Skeletal muscle cell (primary cell): ENCODE results near the gene DXO.
A peak's percentile ranks its signal among the peaks of the same experiment; 100 is the strongest.

ENCODE experiments used
- DNase-seq: peaks from one replicate; pipeline ENCODE4 v3.0.0-alpha.2; 2010; ENCODE audit warnings: low read depth
- H3K4me3 ChIP-seq: 2 replicates; pipeline ENCODE4 v1.5.1; 2011; ENCODE audit warnings: low read depth, mild to moderate bottlenecking, control low read depth, low read length, moderate library complexity

DXO gene

DNA sequence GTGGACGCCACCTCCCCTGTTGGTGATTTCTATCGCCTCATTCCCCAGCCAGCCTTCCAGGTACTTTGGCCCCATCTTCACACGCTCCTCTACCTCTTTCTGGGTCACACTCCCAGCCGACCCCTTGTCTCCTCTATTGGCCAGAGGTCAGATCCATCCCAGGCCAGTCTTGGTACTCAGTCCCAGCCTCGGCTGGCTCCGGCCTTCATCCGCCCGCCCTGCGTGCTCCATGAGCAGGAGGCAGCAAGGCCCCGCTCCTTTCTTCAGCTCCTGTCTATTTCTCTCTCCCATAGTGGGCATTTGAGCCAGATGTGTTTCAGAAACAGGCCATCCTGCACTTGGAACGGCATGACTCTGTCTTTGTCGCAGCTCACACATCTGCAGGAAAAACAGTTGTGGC, 10.3 kb downstream of the DXO start:
- DNase-seq = no peak
- H3K4me3 ChIP-seq = no peak overlapping the region

DNA sequence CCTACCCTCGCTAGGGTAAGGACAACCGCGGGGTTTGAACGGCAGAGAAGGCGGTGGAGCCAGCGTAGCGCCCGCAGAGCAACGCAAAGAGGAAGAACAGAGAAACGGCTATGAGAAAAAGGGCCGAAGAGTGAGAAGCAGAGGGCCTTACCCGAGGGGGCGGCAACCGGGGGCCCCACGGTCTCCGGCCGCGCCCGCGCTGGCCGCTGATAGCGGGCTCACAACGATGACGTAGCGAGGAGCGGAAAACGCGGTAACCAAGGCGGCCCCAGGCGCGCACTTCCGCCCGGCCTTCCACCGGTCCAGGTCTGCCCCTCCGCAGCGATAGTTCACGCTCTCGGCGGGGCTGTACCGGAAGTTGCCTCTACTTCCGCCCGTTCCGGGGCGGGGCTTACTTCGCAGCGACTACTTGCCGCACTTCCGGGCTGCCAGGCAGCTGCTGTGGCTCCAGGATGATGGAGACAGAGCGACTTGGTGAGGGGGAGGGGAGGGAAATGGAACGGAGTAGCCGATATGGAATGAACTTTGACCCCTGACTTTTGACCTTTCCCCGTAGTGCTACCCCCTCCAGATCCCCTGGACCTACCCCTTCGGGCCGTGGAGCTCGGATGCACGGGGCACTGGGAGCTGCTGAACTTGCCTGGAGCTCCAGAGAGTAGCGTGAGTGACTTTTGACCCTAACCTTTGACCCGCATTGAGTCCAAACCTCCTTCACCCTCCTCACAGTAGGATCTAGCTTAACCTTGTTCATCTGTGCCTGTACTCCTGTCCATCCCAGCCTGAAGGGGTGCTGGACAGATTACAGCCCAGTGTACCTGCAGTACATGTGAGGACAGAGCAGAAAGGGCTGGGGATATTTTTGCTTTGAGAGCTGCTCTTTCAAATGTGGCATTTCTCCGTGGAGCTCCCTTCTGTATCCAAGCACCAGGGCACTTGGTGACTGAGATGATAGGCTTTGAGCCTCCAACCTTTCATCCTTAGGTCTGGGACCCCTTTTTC, 12.9 kb downstream of the DXO start, which contains the start of the genes NELFE and SKIC2:
NELFE (minus strand) TSS at position 231 of the 999 bp plus-strand sequence. CDS start 525 bp downstream, outside the sequence.
SKIC2 (plus strand) TSS at position 435 of the 999 bp plus-strand sequence; CDS start at position 453, 18 bp downstream.
- DNase-seq = peak; percentile 92
- peak within 1 kb of the TSS; percentile 100 for H3K4me3 ChIP-seq

DNA sequence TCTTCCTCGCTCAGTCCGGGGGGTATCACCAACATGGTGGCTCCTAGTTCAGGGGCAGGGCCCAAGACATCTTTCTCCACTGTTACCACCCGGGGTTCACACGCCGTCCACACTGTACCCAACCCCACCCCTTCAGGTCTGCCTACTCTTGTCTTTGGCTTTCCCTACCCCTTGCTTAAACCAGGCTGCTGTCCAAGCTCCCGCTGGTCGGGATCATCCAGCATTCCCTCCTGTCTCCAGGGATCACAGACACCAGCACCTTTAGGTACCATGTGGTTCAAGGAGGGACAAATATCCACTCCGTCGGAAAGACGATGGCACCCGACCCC, 13.6 kb downstream of the DXO start:
- peak overlapping the region; percentile 100 for H3K4me3 ChIP-seq
- no peak for DNase-seq

DNA sequence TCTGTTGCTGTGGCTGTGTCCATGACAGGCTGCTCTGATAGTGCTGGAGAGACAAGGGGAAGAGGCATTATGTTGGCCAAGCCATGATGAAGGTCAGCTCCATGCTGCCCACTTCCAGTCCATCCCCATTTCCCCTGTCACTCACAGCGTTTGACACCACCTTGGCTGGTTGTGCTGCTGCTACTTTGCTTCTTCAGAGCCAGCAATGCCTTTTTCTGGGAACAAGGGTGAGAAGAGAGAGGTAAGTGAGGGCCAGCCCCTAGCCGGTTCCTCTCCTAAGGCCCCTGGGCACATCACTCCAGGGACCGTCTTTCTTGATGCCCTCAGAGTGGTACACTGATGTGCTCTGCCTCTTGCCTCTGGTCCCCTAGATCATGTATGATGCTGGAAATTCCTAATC, 15.1 kb downstream of the DXO start:
- no peak for DNase-seq
- no peak overlapping the region for H3K4me3 ChIP-seq

DNA sequence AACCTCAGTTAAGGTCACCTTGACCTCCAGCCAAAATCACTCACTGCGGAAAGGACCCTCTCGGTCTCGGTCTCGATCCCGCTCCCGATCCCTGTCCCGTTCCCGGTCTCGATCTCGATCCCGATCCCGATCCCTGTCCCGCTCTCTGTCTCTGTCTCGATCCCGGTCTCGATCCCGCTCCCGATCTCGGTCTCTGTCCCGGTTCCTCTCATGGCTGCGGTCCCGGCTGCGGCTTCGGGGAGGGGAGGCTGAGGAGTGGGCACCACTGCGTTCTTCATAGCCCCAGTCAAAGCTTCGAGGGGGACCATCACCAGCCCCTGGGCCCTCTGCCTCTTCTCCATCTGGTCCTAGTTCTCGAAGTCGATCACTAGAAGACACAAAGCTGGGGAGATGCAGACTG, 17.4 kb downstream of the DXO start:
- DNase-seq = no peak
- H3K4me3 ChIP-seq = no peak overlapping the region

DNA sequence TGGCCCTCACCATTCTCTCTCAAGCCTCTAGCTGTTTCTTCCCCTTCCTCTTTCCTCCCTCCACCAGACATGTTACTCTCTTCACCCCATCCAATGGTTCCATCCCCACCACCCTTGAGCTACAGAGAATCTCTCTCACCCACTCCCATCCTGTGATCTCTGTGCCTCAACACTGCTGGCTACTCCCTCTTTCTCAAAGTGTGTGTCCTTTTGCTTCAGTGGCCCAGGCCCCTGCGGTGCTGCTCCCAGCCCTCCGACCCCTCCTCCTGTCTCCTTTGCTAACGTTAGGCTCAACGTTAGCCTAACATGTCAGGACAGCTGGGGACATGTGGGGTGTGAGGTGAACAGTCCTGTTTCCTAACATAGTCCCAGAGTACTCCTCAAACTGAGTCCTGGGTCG, 19.0 kb downstream of the DXO start:
- no peak for DNase-seq
- no peak overlapping the region for H3K4me3 ChIP-seq

DNA sequence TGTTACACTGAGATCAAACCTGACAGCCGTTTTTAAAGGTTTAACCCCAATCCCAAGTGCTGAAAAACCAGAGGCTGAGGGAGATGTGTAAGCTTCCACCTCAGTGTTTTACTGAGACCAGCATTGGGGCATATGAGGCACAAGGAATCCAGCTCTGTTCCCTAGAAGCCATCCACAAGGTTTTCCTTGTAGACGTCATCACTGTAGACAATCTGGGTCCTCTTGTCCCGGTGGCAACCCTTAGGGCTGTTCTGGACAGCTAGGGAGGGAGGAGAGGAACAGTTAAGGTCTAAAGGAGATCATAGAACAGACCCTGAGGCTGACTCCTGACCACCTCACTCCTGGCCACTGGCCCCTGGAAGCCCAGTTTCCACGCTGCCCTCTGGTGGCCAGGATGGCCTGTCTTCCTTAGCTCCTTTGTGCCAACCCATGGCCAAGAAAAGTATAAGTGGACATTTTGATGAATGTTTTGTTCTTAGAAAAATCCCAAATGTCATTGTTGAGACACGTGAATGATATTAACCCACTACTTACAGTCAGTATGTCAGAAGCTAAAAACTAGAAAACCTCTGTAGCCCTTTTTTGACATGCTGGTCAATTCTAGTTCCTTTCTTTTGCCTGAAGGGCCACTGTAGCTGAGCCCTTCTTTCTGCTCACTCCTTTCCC, 19.7 kb downstream of the DXO start:
- H3K4me3 ChIP-seq = no peak overlapping the region
- DNase-seq = no peak

DNA sequence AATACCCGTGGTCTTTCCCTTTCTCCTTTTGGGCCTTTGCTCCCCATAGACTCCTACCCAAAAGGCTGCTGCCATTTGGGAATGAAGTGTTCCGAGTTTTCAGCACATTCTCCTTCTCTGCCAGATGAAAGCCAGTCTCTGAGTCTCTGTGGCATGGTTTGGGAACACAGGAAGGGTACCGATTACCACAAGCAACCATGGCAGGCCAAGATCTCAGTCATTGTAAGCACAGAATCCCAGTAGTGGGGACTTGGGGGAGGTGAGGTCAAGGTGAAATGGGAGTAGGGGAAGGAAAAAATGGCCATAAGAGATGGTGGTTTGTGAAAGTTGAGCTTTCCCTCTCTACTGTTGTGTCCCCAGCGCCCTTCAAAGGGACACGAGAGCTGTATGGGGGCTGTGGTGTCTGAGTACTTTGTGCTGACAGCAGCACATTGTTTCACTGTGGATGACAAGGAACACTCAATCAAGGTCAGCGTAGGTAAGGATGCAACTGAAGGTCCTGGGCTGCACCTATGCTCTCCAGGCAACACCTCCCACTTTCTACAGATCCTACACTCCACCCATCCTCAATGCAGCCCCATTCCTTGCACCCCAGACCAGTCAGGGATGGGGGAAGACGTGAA, 21.9 kb downstream of the DXO start:
- no peak overlapping the region for H3K4me3 ChIP-seq
- DNase-seq = no peak

DNA sequence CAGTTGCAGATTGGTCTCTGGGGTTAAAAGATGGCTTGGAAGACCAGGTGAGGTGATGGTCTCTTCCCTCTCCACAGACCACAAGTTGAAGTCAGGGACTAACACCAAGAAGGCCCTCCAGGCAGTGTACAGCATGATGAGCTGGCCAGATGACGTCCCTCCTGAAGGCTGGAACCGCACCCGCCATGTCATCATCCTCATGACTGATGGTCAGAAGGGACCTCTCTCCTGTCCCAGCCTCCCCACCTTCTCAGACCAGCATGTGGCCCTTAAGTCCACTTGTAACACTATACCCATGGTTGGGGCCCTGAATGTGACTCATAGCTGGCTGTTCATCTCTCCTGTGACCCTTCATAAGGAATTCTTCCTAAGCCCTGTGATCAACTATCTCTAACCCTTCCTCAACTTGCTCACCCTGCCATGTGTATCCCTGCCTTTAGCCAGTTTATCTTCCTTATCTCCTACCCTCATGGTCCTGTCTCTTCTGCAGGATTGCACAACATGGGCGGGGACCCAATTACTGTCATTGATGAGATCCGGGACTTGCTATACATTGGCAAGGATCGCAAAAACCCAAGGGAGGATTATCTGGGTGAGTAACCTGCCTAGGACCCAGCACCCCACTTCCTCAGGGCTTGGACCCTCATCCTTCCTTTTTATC, 23.1 kb downstream of the DXO start:
- H3K4me3 ChIP-seq = no peak overlapping the region
- no peak for DNase-seq

DNA sequence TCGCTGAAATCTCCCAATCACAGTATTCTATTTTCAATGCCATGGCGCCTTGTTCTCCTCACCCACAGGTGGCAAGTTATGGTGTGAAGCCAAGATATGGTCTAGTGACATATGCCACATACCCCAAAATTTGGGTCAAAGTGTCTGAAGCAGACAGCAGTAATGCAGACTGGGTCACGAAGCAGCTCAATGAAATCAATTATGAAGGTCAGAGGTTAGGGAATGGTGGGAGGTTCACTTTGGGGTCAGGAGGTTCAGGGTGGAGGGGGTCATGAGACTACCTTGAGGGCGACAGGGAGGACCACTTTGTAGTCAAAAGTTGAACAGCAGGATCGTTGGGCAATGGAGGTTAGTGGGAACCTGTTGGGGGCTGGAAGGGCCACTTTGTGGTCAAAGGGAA, 23.6 kb downstream of the DXO start:
- DNase-seq = no peak
- no peak overlapping the region for H3K4me3 ChIP-seq

DNA sequence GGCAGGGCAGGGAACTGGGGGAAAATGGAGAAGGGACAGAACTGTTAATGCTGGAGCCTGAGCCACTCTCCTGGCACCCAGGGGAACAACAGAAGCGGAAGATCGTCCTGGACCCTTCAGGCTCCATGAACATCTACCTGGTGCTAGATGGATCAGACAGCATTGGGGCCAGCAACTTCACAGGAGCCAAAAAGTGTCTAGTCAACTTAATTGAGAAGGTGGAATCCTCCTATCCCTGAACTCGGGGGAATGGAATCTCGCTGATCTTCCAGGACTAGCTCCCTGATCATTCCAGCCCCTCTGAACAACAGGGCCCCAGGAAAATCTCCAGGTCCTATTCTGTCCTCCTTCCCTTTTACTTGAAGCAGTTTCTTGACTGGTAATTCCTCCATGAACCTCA, 24.1 kb downstream of the DXO start:
- no peak for DNase-seq
- no peak overlapping the region for H3K4me3 ChIP-seq

DNA sequence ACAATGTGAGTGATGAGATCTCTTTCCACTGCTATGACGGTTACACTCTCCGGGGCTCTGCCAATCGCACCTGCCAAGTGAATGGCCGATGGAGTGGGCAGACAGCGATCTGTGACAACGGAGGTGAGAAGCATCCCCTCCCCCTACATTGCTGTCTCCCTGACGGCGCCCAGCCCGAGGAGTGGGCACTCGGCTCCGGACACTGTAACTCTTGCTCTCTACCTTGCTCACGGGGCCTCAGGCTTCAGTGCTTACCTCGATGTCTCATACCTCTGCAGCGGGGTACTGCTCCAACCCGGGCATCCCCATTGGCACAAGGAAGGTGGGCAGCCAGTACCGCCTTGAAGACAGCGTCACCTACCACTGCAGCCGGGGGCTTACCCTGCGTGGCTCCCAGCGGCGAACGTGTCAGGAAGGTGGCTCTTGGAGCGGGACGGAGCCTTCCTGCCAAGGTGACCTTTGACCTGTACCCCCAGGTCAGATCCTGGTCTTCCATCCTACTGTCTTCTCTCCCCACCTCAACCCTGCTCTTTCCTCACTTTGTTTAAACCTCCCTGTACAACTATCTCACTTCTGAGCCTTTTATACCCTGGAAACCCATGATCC, 24.8 kb downstream of the DXO start:
- no peak overlapping the region for H3K4me3 ChIP-seq
- no peak for DNase-seq

DNA sequence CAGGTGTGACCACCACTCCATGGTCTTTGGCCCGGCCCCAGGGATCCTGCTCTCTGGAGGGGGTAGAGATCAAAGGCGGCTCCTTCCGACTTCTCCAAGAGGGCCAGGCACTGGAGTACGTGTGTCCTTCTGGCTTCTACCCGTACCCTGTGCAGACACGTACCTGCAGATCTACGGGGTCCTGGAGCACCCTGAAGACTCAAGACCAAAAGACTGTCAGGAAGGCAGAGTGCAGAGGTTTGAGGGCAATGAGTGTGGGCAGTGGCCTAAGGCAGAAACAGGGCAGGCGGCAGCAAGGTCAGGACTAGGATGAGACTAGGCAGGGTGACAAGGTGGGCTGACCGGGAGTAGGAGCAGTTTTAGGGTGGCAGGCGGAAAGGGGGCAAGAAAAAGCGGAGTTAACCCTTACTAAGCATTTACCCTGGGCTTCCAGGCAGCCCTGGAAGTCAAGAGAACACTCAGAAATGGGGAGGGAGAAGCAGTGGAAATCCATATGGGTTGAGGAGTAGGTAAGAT, 25.5 kb downstream of the DXO start:
- no peak overlapping the region for H3K4me3 ChIP-seq
- no peak for DNase-seq

DNA sequence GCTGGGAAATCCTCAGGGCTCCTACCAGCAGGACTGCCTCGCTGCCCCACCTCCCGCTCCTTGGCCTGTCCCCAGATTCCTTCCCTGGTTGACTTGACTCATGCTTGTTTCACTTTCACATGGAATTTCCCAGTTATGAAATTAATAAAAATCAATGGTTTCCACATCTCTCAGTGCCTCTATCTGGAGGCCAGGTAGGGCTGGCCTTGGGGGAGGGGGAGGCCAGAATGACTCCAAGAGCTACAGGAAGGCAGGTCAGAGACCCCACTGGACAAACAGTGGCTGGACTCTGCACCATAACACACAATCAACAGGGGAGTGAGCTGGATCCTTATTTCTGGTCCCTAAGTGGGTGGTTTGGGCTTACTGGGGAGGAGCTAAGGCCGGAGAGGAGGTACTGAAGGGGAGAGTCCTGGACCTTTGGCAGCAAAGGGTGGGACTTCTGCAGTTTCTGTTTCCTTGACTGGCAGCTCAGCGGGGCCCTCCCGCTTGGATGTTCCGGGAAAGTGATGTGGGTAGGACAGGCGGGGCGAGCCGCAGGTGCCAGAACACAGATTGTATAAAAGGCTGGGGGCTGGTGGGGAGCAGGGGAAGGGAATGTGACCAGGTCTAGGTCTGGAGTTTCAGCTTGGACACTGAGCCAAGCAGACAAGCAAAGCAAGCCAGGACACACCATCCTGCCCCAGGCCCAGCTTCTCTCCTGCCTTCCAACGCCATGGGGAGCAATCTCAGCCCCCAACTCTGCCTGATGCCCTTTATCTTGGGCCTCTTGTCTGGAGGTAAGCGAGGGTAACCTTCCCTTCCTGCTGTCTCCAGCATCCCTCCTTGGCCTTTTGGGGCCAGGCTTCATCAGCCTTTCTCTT, 26.2 kb downstream of the DXO start, which contains the start of gene CFB:
CFB (plus strand) TSS at position 589 of the 863 bp plus-strand sequence; CDS start at position 716, 127 bp downstream.
- no peak within 1 kb of the TSS for H3K4me3 ChIP-seq
- DNase-seq = no peak

DNA sequence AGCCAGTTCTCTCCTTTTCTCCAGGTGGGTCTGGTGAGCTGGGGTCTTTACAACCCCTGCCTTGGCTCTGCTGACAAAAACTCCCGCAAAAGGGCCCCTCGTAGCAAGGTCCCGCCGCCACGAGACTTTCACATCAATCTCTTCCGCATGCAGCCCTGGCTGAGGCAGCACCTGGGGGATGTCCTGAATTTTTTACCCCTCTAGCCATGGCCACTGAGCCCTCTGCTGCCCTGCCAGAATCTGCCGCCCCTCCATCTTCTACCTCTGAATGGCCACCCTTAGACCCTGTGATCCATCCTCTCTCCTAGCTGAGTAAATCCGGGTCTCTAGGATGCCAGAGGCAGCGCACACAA, 26.8 kb downstream of the DXO start:
- H3K4me3 ChIP-seq = no peak overlapping the region
- DNase-seq = no peak

DNA sequence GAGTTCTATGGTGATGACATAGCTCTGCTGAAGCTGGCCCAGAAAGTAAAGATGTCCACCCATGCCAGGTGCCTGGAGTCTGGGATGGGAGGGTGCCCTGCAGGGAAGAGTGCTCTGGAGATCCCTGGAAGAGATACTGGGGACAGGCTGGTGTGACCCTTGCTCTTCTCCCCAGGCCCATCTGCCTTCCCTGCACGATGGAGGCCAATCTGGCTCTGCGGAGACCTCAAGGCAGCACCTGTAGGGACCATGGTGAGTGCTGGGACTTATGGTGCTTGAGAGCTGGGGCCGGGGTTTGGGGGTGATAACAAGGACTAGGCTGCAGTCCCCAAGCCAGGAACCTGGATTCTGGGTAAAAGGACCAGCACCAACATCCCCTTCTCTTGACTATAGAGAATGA, 28.2 kb downstream of the DXO start:
- H3K4me3 ChIP-seq = no peak overlapping the region
- DNase-seq = no peak

DNA sequence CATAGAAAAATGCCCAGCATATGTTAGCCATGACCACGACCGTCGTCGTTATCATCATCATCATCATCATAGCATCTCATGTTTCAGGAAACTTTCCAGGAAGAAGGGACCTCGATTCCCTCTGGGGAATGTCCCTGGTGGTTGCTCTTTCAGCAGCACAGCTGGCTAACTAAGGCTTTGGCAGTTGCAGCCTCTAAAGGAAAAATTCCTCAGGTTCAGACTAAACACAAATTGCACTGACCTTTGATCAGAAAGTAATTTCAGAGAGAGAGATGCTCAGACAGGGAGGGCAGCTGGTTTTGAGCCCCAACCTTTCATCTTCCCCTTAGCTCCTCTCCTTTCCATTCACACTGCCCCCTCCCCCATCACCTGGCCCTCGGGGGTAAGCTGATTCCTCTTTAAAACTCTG, 31.7 kb downstream of the DXO start:
- no peak for DNase-seq
- H3K4me3 ChIP-seq = no peak overlapping the region

DNA sequence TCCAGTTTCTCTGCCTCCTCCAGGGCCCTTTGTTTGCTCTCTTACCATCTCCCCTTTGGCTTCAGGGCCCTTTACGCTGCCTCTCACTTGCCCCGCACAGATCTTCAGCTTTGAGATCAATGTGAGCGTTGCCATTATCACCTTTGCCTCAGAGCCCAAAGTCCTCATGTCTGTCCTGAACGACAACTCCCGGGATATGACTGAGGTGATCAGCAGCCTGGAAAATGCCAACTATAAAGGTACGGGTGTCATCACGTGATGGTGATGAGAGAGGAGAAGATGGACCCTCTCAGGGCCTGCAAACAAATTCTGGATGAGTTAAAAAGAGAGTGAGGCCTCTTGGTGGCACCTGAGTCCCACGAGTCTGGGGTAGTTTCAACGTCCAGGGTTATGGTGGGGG, 36.1 kb downstream of the DXO start:
- no peak for DNase-seq
- H3K4me3 ChIP-seq = no peak overlapping the region
